ENCODE data around the gene VEZF1. TPM values are rescaled to one million over a fixed set of nuclear protein-coding genes. Genes with fewer than 3 reads are reported as not detected.

The VEZF1 gene
- 28.3 and 31.0 TPM in 2 replicates for total RNA-seq

GRCh38 chr17:57987581-57988300 is at the start of gene VEZF1:
Gene VEZF1, minus strand, starts transcription at chr17:57988254. Its CDS starts 143 bp downstream, at chr17:57988111.

GRCh38 chr17:58006924-58007780 is 19.1 kb upstream of the VEZF1 start, which contains the start of gene SRSF1:
Gene SRSF1, minus strand, starts transcription at chr17:58007246. Its CDS starts 109 bp downstream, at chr17:58007137.

GRCh38 chr17:57955183-57955931 is 32.7 kb downstream of the VEZF1 start, which contains the start of gene CUEDC1:
Gene CUEDC1, minus strand, starts transcription at chr17:57955412. Its CDS starts 69,848 bp downstream, at chr17:57885564.

Other genes with a start within 250 kb of the VEZF1 start
- not detected in 2 replicates for gene CCDC182, start 243.0 kb downstream of the VEZF1 start, total RNA-seq
- 20.2 and 36.1 TPM in 2 replicates for gene MRPS23, start 138.2 kb downstream of the VEZF1 start, total RNA-seq
- 8.1 and 12.1 TPM in 2 replicates for gene CUEDC1, start 32.8 kb downstream of the VEZF1 start, total RNA-seq
- gene SRSF1, start 19.0 kb upstream of the VEZF1 start, total RNA-seq, result 372 and 373 TPM in 2 replicates
- 16.8 and 30.3 TPM in 2 replicates for gene DYNLL2, start 95.2 kb upstream of the VEZF1 start, total RNA-seq
- not detected in 2 replicates for gene OR4D1, start 160.1 kb upstream of the VEZF1 start, total RNA-seq
- gene OR4D2, start 178.7 kb upstream of the VEZF1 start, total RNA-seq, result not detected in 2 replicates
- not detected in 2 replicates for gene EPX, start 204.5 kb upstream of the VEZF1 start, total RNA-seq
- 13.2 and 14.2 TPM in 2 replicates for gene MKS1, start 231.0 kb upstream of the VEZF1 start, total RNA-seq

Measured in smooth muscle cell of bladder (primary cell).